IPS-18a (cell line): ENCODE results near the gene ATP8B1.

Source experiments
- H3K27ac ChIP-seq: one replicate; pipeline ENCODE4 v1.5.1; 2013; ENCODE audit warnings: low read length
- H3K27me3 ChIP-seq: one replicate; pipeline ENCODE4 v1.6.1; 2013; ENCODE audit warnings: mild to moderate bottlenecking, low read length; ENCODE audit not compliant: control insufficient read depth, insufficient read depth
- H3K36me3 ChIP-seq: one replicate; pipeline ENCODE4 v1.6.1; 2013; ENCODE audit warnings: low read depth, low read length; ENCODE audit not compliant: control insufficient read depth
- H3K4me1 ChIP-seq: one replicate; pipeline ENCODE4 v1.6.1; 2013; ENCODE audit warnings: low read depth, low read length; ENCODE audit not compliant: control insufficient read depth
- H3K4me3 ChIP-seq: one replicate; pipeline ENCODE4 v1.5.1; 2013; ENCODE audit warnings: low read length
- H3K9ac ChIP-seq: one replicate; pipeline ENCODE4 v1.6.1; 2013; ENCODE audit warnings: mild to moderate bottlenecking, low read length, moderate library complexity
- H3K9me3 ChIP-seq: one replicate; pipeline ENCODE4 v1.6.1; 2013; ENCODE audit warnings: low read depth, low read length; ENCODE audit not compliant: control insufficient read depth

Gene ATP8B1

GRCh38 chr18:57814555-57814954, 11.4 kb upstream of the ATP8B1 start:
- Histone ChIP-seq H3K27ac (no peak overlapping the region), H3K4me3 (no peak overlapping the region), H3K4me1 (no peaks in the 10 kb centered on the region), H3K27me3 (no peaks in the 10 kb centered on the region), H3K36me3 (no peaks in the 10 kb centered on the region), H3K9ac (no peak overlapping the region), H3K9me3 (no peaks in the 10 kb centered on the region)

GRCh38 chr18:57813245-57813644, 10.1 kb upstream of the ATP8B1 start:
- Histone ChIP-seq H3K4me3 (no peak overlapping the region), H3K36me3 (no peaks in the 10 kb centered on the region), H3K27ac (no peak overlapping the region), H3K9me3 (no peaks in the 10 kb centered on the region), H3K27me3 (no peaks in the 10 kb centered on the region), H3K9ac (no peak overlapping the region), H3K4me1 (no peaks in the 10 kb centered on the region)

- Histone ChIP-seq H3K9ac (no peak overlapping the region), H3K36me3 (no peaks in the 10 kb centered on the region), H3K27me3 (no peaks in the 10 kb centered on the region), H3K4me3 (no peak overlapping the region), H3K9me3 (no peaks in the 10 kb centered on the region), H3K4me1 (no peaks in the 10 kb centered on the region), H3K27ac (no peak overlapping the region)
These were observed 9.0 kb upstream of the ATP8B1 start for GRCh38 chr18:57812126-57812477.

- no peaks in the 10 kb centered on the region for H3K9me3 ChIP-seq
- no peaks in the 10 kb centered on the region for H3K36me3 ChIP-seq
- H3K27ac ChIP-seq, result no peak overlapping the region
- H3K4me1 ChIP-seq, result no peaks in the 10 kb centered on the region
- H3K4me3 ChIP-seq, result no peak overlapping the region
- H3K9ac ChIP-seq, result no peak overlapping the region
- H3K27me3 ChIP-seq, result no peaks in the 10 kb centered on the region
These were observed 8.5 kb upstream of the ATP8B1 start for GRCh38 chr18:57811477-57812125.

GRCh38 chr18:57809190-57809589, 6.1 kb upstream of the ATP8B1 start:
- Histone ChIP-seq H3K36me3 (no peaks in the 10 kb centered on the region), H3K4me1 (no peaks in the 10 kb centered on the region), H3K27ac (no peak overlapping the region)

GRCh38 chr18:57807336-57808117, 4.4 kb upstream of the ATP8B1 start:
- Histone ChIP-seq H3K27me3 (peaks cover 26% of the 10 kb centered on the region), H3K4me3 (no peak overlapping the region), H3K9me3 (no peaks in the 10 kb centered on the region), H3K27ac (no peak overlapping the region), H3K9ac (no peak overlapping the region), H3K4me1 (no peaks in the 10 kb centered on the region), H3K36me3 (no peaks in the 10 kb centered on the region)

More at GRCh38 chr18:57809190-57809589, 6.1 kb upstream of the ATP8B1 start:
- Histone ChIP-seq H3K4me3 (no peak overlapping the region), H3K9me3 (no peaks in the 10 kb centered on the region), H3K9ac (no peak overlapping the region), H3K27me3 (peaks cover 12% of the 10 kb centered on the region)

- H3K36me3 ChIP-seq, result no peaks in the 10 kb centered on the region
- no peak overlapping the region for H3K4me3 ChIP-seq
- H3K9me3 ChIP-seq, result no peaks in the 10 kb centered on the region
- peaks cover 32% of the 10 kb centered on the region for H3K27me3 ChIP-seq
- H3K27ac ChIP-seq, result no peak overlapping the region
- no peaks in the 10 kb centered on the region for H3K4me1 ChIP-seq
- H3K9ac ChIP-seq, result no peak overlapping the region
These were observed 3.8 kb upstream of the ATP8B1 start for GRCh38 chr18:57806978-57807285.

GRCh38 chr18:57806201-57806977, 3.3 kb upstream of the ATP8B1 start:
- Histone ChIP-seq H3K4me3 (no peak overlapping the region), H3K27ac (no peak overlapping the region), H3K4me1 (no peaks in the 10 kb centered on the region), H3K36me3 (no peaks in the 10 kb centered on the region), H3K9me3 (no peaks in the 10 kb centered on the region), H3K9ac (no peak overlapping the region), H3K27me3 (peaks cover 37% of the 10 kb centered on the region)

GRCh38 chr18:57805117-57805516, 2.0 kb upstream of the ATP8B1 start:
- Histone ChIP-seq H3K4me3 (no peak overlapping the region), H3K27me3 (peaks cover 50% of the 10 kb centered on the region), H3K36me3 (no peaks in the 10 kb centered on the region), H3K4me1 (no peaks in the 10 kb centered on the region), H3K27ac (no peak overlapping the region), H3K9ac (no peak overlapping the region), H3K9me3 (no peaks in the 10 kb centered on the region)

- no peaks in the 10 kb centered on the region for H3K4me1 ChIP-seq
These were observed 1.4 kb upstream of the ATP8B1 start for GRCh38 chr18:57804557-57804956.

GRCh38 chr18:57802213-57803102, 657 bp downstream of the ATP8B1 start:
- Histone ChIP-seq H3K9ac (no peak overlapping the region), H3K27ac (no peak overlapping the region), H3K27me3 (peaks cover 64% of the 10 kb centered on the region), H3K4me3 (peak overlapping the region; percentile 81), H3K36me3 (no peaks in the 10 kb centered on the region), H3K4me1 (no peaks in the 10 kb centered on the region), H3K9me3 (no peaks in the 10 kb centered on the region)

More at GRCh38 chr18:57804557-57804956, 1.4 kb upstream of the ATP8B1 start:
- no peak overlapping the region for H3K27ac ChIP-seq
- no peaks in the 10 kb centered on the region for H3K9me3 ChIP-seq
- H3K27me3 ChIP-seq, result peaks cover 56% of the 10 kb centered on the region
- H3K4me3 ChIP-seq, result no peak overlapping the region
- H3K9ac ChIP-seq, result no peak overlapping the region
- no peaks in the 10 kb centered on the region for H3K36me3 ChIP-seq
